BJ (cell line): Measurements from ENCODE around the gene ZDHHC22. TPM values are rescaled to one million over a fixed set of nuclear protein-coding genes. Genes with fewer than 3 reads are reported as not detected.

ENCODE experiments used
- CTCF ChIA-PET: fragments of 350-600 bp; formaldehyde crosslinking; extraction: SDS; loops from one replicate; lab custom pipeline; 2021; ENCODE audit warnings: antibody characterized with exemption, inconsistent platforms; lab: Yijun Ruan, JAX
- POLR2A ChIA-PET: fragments of 300-600 bp; sonication (Branson Sonifier 250); formaldehyde crosslinking; extraction: SDS; loops from one replicate; lab custom pipeline; 2021; ENCODE audit warnings: antibody characterized with exemption; lab: Charles Lee
- DNase-seq: peaks from one replicate; pipeline ENCODE4 v3.0.0-alpha.2; 2011; ENCODE audit warnings: low read depth
- H3K27me3 ChIP-seq: 2 replicates; pipeline ENCODE4 v1.6.0; 2011; ENCODE audit warnings: low read length; ENCODE audit not compliant: control insufficient read depth, insufficient read depth
- H3K36me3 ChIP-seq: 2 replicates; pipeline ENCODE4 v1.5.1; 2011; ENCODE audit warnings: low read length; ENCODE audit not compliant: control insufficient read depth, insufficient read depth
- H3K4me3 ChIP-seq: 2 replicates; pipeline ENCODE4 v1.5.1; 2011; ENCODE audit warnings: low read depth, mild to moderate bottlenecking, control low read depth, low read length
- polyA minus RNA-seq: library from RNA; depleted of rRNA, polyadenylated mRNA; stranded (reverse); fragments of >200 nt; gene quantifications from 2 replicates; pipeline ENCODE4 v1.2.3, GENCODE V29; 2011; rRNA and poly(A)+ RNA removed
- polyA plus RNA-seq: library from polyadenylated mRNA; depleted of rRNA; stranded (reverse); fragments of >200 nt; gene quantifications from 2 replicates; pipeline ENCODE4 v1.2.3, GENCODE V29; 2011; rRNA removed
- TF ChIP-seq, protein P1 (sequence below): IDR thresholded peaks from 2 replicates; pipeline ENCODE4 v1.5.1; 2011; ENCODE audit warnings: low read depth, mild to moderate bottlenecking, control low read depth, inconsistent platforms, low read length, moderate library complexity; ENCODE audit not compliant: insufficient read depth

Gene ZDHHC22, protein sequence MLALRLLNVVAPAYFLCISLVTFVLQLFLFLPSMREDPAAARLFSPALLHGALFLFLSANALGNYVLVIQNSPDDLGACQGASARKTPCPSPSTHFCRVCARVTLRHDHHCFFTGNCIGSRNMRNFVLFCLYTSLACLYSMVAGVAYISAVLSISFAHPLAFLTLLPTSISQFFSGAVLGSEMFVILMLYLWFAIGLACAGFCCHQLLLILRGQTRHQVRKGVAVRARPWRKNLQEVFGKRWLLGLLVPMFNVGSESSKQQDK
- polyA plus RNA-seq = not detected in 2 replicates
- polyA minus RNA-seq = not detected in 2 replicates

DNA sequence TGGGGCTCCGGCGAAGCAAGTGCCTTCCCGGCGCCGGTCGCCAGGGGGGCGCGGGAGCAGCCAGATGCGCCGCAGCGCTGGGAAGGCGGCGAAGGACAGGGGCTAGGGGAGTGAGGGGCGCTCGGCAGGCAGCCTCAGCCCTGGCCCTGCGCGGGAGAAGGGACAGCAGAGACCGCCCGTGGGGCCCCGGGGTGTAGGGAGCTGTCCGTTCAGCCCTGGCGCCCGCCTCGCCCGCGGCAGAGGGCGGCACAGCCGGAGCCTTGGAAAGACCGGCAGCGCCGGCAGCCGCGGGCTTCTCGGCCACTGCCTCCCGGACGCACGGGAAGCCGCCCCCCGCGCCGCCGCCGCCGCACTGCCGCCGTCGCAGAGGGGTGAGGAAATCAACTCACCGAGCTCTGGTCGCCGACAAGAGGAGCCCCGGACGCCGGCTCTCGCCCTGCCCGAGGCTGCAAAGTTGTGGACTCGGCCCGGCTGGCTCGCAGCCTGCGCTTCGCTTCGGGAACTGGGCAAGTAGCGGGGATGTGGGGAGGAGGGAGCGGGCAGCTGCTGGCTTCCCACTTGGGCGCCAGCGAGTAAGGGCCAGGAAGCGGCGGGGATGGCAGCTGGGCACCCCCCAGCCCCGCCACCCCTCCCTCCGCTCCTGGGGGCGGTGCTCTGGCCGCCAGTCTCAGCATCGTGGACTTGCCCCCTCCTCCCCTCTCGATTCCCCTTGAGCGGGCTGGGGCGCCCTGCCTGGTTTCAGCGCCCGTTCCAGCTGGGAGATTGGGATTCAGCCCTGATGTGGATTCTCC is at the start of gene ZDHHC22:
Gene ZDHHC22 (minus strand): TSS at position 578 of the 791 bp plus-strand sequence. CDS start 2,053 bp downstream, outside the sequence.
- DNase-seq = no peak
- TF ChIP-seq, protein P1, sequence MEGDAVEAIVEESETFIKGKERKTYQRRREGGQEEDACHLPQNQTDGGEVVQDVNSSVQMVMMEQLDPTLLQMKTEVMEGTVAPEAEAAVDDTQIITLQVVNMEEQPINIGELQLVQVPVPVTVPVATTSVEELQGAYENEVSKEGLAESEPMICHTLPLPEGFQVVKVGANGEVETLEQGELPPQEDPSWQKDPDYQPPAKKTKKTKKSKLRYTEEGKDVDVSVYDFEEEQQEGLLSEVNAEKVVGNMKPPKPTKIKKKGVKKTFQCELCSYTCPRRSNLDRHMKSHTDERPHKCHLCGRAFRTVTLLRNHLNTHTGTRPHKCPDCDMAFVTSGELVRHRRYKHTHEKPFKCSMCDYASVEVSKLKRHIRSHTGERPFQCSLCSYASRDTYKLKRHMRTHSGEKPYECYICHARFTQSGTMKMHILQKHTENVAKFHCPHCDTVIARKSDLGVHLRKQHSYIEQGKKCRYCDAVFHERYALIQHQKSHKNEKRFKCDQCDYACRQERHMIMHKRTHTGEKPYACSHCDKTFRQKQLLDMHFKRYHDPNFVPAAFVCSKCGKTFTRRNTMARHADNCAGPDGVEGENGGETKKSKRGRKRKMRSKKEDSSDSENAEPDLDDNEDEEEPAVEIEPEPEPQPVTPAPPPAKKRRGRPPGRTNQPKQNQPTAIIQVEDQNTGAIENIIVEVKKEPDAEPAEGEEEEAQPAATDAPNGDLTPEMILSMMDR = 0 out of 2 replicates have a peak, but pooled peaks have one; percentile 23
- no peaks in the 10 kb centered on the region for H3K36me3 ChIP-seq
- peaks cover 48% of the 10 kb centered on the region for H3K27me3 ChIP-seq
- ChIA-PET POLR2A (no interaction called here), CTCF (interaction anchor here (0.8 to 3.1 kb wide), 5 partner anchors 8 to 268 kb away, joined by 3 to 13 read pairs (median 4); no protein-coding TSS in a partner anchor)
- peak within 1 kb of the TSS; percentile 22 for H3K4me3 ChIP-seq

DNA sequence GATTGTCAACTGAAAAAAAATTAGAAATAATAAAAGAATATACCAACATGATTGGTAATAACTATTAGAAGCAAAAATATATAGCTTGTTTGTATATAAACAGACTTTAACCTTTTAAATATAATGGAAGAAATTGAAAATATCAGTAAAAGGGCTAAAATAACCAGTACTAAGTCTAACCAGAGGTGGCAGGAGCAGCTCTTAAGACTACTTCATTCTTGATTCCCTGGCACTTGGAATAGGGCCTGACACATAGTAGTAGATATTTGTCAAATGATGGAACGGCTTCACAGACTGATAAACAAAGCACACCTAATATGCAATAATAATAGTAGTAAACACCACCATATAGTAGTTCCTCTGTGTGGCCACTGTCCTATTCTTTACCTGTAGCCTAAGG is 49.4 kb upstream of the ZDHHC22 start:
- ChIA-PET POLR2A (no interaction called here), CTCF (interaction anchor here (1.6 kb wide), 1 partner anchor 21 kb away, joined by 5 read pairs; no protein-coding TSS in a partner anchor)
- no peak for DNase-seq
- no peak overlapping the region for H3K4me3 ChIP-seq
- TF ChIP-seq, protein P1 = no peak
- H3K36me3 ChIP-seq = no peaks in the 10 kb centered on the region
- H3K27me3 ChIP-seq = peaks cover 2% of the 10 kb centered on the region

DNA sequence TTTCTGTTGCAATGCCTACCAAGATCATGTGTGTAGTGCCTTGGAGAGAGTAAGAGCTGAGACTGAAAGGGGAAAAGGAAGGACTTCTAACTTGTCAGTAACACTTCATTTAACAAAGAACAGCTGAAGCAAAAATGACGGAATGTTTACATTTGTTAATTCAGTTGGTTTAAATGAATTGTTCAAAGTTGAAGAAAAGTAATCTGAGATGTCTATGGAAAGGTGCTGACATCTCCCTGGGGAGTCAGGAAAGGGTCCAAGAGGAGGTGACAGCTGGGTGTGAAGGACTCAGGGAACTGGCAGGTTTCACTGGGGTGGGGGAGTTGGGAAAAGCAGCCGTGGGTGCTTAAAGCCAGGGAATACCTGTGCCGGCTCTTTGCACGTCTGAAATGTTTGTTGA is 47.9 kb upstream of the ZDHHC22 start:
- POLR2A ChIA-PET = no interaction called here

DNA sequence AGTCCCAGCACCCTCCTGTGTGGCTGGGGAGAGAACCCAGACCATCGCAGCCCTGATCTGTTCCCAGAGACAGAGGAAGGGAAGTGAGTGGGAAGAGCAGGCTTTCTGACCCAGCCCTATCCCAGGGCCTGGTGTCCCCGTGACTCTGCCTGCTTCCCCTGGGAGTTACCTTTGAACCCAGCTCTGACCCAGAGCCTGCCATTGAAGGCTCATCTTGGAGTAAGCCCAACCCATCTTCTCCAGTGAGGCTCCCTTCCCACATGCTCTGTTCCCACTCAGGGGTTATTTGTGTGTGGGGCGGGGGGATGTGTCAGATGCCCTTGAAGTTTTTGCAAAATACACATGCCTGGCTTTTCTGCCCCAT is 46.0 kb upstream of the ZDHHC22 start:
- H3K4me3 ChIP-seq = no peak overlapping the region
- no peaks in the 10 kb centered on the region for H3K36me3 ChIP-seq
- CTCF ChIA-PET = no interaction called here
- DNase-seq = no peak
- POLR2A ChIA-PET = no interaction called here
- TF ChIP-seq, protein P1 = no peak
- peaks cover 8% of the 10 kb centered on the region for H3K27me3 ChIP-seq

More for the DNA sequence above, 47.9 kb upstream of the ZDHHC22 start:
- H3K27me3 ChIP-seq = no peaks in the 10 kb centered on the region; the same call in 1 of the 2 replicates
- no peak overlapping the region for H3K4me3 ChIP-seq
- no peaks in the 10 kb centered on the region for H3K36me3 ChIP-seq
- CTCF ChIA-PET = interaction anchor here (0.6 to 1.6 kb wide), 4 partner anchors 11 to 43 kb away, joined by 3 to 5 read pairs (median 4); no protein-coding TSS in a partner anchor
- TF ChIP-seq, protein P1 = no peak
- DNase-seq = no peak

DNA sequence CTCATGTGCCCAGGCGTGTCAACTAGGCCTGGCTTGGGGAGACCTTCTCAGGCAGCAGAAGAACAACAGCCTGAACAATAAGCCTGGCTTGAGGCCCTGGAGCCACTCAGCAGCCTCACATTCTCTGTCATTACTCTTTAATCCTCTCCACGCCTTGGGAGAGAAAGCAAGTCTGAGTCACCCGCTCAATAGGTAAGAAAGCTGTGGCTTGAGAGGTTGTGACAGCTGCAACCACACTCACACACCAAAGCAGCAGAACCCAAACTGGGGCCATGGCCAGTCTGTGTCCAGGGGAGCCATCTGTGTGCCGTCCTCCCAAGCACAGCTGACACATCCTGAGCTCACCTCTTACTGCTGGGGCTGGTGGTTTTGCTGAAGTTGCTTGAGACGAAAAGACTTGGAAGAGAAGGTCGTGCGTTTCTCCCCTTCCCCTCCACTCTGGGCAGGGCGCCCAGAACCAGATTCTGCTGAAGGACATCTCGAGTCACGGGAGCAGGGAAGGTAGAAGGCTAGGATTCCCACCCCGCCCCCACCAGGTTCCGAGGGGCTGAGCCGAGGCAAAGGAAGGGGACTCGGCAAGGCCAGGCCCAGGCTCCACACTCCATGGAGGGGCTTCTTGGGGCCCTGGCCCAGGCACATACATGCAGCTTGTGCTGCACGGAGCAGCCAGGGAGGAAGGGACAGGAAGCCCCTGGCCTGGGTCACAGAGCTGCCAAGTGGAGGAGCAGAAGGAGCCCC is 45.5 kb upstream of the ZDHHC22 start:
- H3K4me3 ChIP-seq = no peak overlapping the region
- POLR2A ChIA-PET = no interaction called here
- H3K36me3 ChIP-seq = no peaks in the 10 kb centered on the region
- peaks cover 9% of the 10 kb centered on the region for H3K27me3 ChIP-seq
- CTCF ChIA-PET = no interaction called here
- TF ChIP-seq, protein P1 = no peak
- no peak for DNase-seq
